SK-N-DZ (cell line): Measurements from ENCODE around the gene DNAJC11.

Experiments
- DNase-seq: peaks from one replicate; pipeline ENCODE4 v3.0.0-alpha.2; 2015; ENCODE audit warnings: low spot score

DNAJC11 gene

DNA sequence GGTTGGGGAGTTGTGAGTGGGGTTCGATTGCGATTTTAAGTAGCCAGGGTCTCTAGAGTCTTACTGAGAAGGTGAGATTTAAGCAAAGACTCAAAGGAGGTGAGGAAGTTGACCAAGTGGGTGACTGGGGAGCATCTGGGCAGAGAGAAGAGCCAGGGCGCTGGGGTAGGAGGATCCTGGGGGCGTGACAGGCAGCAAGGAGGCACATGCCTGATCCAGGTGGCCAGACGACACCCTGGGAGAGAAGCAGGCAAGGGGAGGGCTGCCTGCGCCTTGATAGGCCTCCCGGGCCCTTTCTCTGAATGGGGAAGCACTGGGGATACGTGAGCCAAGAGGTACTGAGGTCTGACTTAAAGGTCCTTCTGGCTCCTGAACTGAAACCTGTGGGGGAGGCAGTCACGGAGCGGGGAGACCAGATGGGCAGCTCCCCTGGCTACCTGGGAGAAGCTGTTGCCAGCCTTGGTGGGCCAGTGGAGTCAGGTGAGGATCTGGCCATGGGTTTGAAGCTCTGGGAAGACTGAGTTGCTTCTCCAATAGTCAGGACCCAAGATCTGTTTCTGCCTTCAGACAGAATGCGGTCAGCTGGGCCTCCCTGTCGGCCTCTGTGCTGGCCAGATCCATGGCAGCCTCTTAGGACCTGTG, 116.4 kb downstream of the DNAJC11 start:
- no peak for DNase-seq
